Measurements from ENCODE around the gene DNAJC9. TPM values are rescaled to one million over a fixed set of nuclear protein-coding genes. Genes with fewer than 3 reads are reported as not detected.

Gene DNAJC9
- total RNA-seq, 2 donors from 2014 or later, result 5.9 to 9.6 TPM

DNA sequence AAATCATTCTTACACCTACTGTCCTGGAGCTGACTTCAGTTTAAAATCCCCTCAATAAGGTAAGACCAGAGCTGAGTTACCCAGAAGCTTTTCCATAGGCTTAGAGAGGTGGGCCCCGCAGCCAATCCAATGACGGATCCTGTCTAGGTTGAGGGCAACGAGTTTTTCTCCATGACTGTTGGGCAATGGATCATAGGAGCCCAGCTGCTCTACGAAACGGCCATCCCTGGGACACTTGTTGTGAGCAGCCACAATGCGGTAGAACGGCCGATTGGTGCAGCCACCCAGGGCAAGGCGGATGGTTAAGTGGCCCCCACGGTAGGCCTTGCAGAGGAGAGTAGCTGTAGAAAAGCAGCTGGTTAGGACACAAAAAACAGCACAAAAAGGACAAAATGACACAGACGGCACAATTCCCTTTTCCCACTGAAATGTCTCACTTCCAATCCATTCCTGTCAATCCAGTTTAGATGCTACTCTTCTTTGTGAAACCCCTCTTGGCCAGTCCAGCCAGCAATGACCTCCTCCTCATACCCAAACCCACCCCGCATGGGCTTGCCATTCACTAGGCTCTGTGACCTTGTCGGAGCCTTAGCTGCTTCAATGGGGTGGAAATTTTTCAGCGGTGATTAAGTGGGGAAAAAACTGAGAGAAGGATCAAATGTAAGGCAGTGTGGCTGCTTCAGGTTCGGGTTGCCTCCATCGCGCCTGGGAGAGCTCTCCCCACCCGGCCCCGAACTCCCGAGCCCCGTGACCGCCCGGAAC is 4.8 kb upstream of the DNAJC9 start:
- Histone ChIP-seq H3K9me3 (no peaks in the 10 kb centered on the region), H3K27me3 (no peaks in the 10 kb centered on the region), H3K27ac (peak overlapping the region; percentile 73 to 90 (median 86)), H3K4me1 (peaks cover 32% of the 10 kb centered on the region), H3K36me3 (replicated peaks in 1 of 2; ENCODE audit: insufficient read depth in 1 of 2, low read depth in 2 of 2) (no peaks in the 10 kb centered on the region), H3K4me3 (peak overlapping the region; percentile 40 to 65)
- intact Hi-C loops (cut with DNase I), result no loop called here
- WGBS, 2 donors, result 8 to 12% methylated on average over 14 to 23 of the region's 23 CpGs
- TF ChIP-seq CTCF (IDR thresholded peaks at IDR 0.05) (no peak), POLR2A (IDR thresholded peaks at IDR 0.05) (no peak)
- DNase-seq, result no peak
- no peak for ATAC-seq

DNA sequence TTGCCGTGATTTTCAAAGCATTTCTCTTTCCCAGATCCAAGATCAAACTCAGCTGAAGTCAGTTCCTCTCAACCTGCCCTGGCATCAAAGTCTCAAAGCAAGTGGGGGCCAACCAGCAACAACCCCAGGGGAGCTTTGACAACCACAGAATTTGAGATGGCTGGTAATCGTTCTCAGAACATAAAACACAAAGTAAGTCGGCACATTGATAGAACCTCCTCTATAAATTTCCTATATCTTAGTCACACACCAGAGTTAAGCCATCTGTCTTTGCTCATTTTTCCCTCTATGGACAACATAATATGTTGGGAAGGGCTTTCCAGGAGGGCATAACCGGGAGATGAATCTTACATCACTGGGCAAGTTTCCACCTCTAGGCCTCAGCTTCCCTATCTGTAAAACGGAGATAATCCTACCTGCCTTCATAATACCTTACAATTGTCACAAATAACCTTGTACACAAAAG is 1.2 kb upstream of the DNAJC9 start:
- Histone ChIP-seq H3K4me3 (no peak overlapping the region), H3K4me1 (peaks cover 35% of the 10 kb centered on the region), H3K27me3 (no peaks in the 10 kb centered on the region), H3K9me3 (no peaks in the 10 kb centered on the region), H3K27ac (peak overlapping the region in 2 of 4 donors; percentile 87 to 90), H3K36me3 (replicated peaks in 1 of 2; ENCODE audit: insufficient read depth in 1 of 2, low read depth in 2 of 2) (peaks cover 0 to 2% of the 10 kb centered on the region in 2 donors)
- intact Hi-C loops (cut with DNase I), result no loop called here
- 72 to 77% methylated on average over 5 of the region's 5 CpGs for WGBS, 2 donors
- TF ChIP-seq CTCF (IDR thresholded peaks at IDR 0.05), result no peak
- ATAC-seq, result no peak
- no peak for DNase-seq

DNA sequence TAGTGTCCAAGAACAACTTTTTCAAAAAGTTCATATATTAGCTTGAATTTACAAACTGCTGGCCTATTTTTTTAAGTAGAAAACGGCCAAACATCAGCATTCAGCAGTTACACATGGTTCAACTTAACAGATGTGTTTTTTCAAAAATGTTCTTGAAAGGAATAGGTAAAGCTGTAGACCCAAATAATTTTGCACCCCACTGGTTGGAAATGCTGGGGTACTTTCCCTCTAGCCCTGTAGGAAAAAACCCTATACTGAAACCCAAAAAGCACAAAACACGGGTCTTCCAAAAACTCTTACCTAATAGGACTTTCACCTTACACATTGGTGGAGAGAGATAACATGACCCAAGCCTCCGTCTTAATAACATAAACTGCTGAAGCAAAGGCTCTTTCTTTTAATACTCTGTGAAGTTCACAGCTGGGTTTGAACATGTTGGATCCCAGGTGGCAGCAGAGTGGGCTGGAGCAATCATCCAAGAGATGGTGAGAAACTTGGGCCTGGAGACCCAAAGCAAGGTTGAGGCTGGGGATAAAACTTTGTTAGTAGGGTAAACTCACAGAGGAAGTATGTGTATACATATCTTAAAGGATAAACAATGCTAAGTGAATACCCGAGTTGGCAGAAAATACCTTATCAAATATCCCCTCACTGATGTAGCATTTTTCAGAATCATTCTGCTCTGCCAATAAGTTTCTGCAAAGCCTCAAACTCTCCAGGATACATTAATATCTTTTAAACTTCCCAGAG is 629 bp upstream of the DNAJC9 start:
- TF ChIP-seq POLR2A (IDR thresholded peaks at IDR 0.05) (no peak), CTCF (IDR thresholded peaks at IDR 0.05) (no peak)
- H3K4me1 ChIP-seq, result peaks cover 32% of the 10 kb centered on the region
- no peak for DNase-seq

GRCh38 chr10:73246322-73246645 is 771 bp downstream of the DNAJC9 start:
- DNase-seq, result no peak
- TF ChIP-seq POLR2A (IDR thresholded peaks at IDR 0.05) (no peak), CTCF (IDR thresholded peaks at IDR 0.05) (no peak)

More for the DNA sequence above, 629 bp upstream of the DNAJC9 start:
- peak overlapping the region; percentile 14 to 89 for H3K4me3 ChIP-seq
- H3K36me3 ChIP-seq (replicated peaks in 1 of 2; ENCODE audit: insufficient read depth in 1 of 2, low read depth in 2 of 2), result peaks cover 0 to 5% of the 10 kb centered on the region in 2 donors
- ATAC-seq, result no peak
- no peaks in the 10 kb centered on the region for H3K9me3 ChIP-seq
- H3K27me3 ChIP-seq, result no peaks in the 10 kb centered on the region
- WGBS, 2 donors, result 12 to 20% methylated on average over 4 of the region's 4 CpGs
- peak overlapping the region; percentile 58 to 90 (median 86) for H3K27ac ChIP-seq
- intact Hi-C loops (cut with DNase I), result no loop called here

More at GRCh38 chr10:73246322-73246645, 771 bp downstream of the DNAJC9 start:
- intact Hi-C loops (cut with DNase I), result no loop called here
- Histone ChIP-seq H3K36me3 (replicated peaks in 1 of 2; ENCODE audit: insufficient read depth in 1 of 2, low read depth in 2 of 2) (peaks cover 0 to 12% of the 10 kb centered on the region in 2 donors), H3K27ac (peak overlapping the region; percentile 58 to 90 (median 86)), H3K27me3 (no peaks in the 10 kb centered on the region), H3K4me1 (peaks cover 26% of the 10 kb centered on the region), H3K9me3 (no peaks in the 10 kb centered on the region), H3K4me3 (peak overlapping the region; percentile 14 to 89)
- no peak for ATAC-seq
- 0 to 2% methylated on average over 8 of the region's 8 CpGs for WGBS, 2 donors
